Hematopoietic multipotent progenitor cell treated with erythropoietin and hydrocortisone succinate and interleukin-3 and kit ligand, for 8 days (in vitro differentiated cells): ENCODE data around the gene ZNF827.

Experiments used
- DNase-seq: peaks from one replicate; pipeline ENCODE4 v3.0.0-alpha.2; 2015

Gene ZNF827

GRCh38 chr4:145885666-145886065 lies 53.0 kb downstream of the ZNF827 start:
- no peak for DNase-seq

DNA sequence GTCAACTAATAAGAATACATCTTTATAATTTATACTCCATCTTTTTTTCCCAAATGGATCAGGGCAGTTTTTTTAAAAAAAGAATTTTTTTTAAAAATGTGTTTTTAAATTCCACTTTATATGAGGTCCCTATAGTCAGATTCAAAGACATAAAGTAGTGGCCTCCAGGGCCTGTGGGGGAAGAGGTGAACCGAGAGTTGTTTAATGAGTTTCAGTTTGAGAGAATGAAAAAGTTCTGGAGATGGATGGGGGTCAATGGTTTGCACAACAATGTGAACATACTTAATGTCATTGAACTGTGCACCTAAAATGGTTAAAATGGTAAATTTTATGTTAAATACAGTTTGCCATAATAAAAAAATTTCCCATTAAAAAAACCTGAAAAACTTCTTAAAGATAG lies 53.8 kb downstream of the ZNF827 start:
- DNase-seq: no peak

- no peak for DNase-seq
Measured at GRCh38 chr4:145883101-145883694, 55.4 kb downstream of the ZNF827 start.

- no peak for DNase-seq
Measured at GRCh38 chr4:145882604-145883003, 56.0 kb downstream of the ZNF827 start.

- DNase-seq: no peak
Measured at GRCh38 chr4:145881989-145882388, 56.6 kb downstream of the ZNF827 start.

DNA sequence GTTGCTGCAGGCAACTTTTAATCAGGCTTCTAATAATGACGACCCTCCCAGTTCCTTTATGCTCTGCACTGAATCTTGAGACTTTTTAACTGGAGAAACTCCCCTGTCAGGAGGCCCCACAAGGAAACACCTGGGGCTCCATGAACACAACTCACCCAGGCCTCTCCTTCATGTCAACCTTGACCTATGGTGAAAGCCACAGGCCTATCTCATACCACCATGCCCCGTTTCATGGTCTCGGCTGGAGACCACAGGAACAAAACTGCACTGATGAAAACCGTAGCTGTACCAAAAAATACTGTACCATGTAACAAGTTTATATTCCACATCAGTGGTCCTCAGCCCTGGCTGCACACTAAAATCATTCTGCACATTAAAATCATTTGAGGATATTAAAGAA lies 57.0 kb downstream of the ZNF827 start:
- DNase-seq: peak; percentile 12

DNA sequence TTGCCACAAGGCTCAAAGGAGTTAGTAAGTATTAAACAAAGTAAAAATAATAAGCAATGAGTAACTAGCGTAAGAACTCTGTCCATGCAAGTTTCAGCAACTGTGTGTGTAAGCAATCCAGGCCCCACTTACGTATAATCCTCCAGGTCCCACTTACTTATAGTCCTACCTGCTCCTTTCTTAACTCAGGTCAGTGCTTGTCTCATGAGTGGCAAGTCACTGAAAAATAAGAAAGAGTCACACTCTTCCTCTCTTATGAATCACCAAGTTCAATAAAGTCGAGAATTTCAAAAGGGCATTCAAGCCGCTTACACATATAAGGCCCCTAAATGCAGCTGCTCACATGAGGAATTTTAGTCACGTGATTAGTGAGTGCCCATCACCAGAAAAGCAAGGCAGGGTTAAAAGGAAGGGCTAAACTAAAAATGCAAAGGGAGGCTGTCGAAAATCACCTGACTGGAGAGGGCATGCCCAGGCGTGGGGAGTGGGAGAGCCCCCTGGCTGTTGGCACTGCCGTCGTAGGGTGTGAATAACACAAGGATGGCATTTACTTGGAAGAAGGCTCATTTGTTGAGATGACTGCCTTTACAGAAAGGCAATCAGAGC lies 58.2 kb downstream of the ZNF827 start:
- no peak for DNase-seq

- no peak for DNase-seq
Measured at GRCh38 chr4:145879598-145879997, 59.0 kb downstream of the ZNF827 start.

DNA sequence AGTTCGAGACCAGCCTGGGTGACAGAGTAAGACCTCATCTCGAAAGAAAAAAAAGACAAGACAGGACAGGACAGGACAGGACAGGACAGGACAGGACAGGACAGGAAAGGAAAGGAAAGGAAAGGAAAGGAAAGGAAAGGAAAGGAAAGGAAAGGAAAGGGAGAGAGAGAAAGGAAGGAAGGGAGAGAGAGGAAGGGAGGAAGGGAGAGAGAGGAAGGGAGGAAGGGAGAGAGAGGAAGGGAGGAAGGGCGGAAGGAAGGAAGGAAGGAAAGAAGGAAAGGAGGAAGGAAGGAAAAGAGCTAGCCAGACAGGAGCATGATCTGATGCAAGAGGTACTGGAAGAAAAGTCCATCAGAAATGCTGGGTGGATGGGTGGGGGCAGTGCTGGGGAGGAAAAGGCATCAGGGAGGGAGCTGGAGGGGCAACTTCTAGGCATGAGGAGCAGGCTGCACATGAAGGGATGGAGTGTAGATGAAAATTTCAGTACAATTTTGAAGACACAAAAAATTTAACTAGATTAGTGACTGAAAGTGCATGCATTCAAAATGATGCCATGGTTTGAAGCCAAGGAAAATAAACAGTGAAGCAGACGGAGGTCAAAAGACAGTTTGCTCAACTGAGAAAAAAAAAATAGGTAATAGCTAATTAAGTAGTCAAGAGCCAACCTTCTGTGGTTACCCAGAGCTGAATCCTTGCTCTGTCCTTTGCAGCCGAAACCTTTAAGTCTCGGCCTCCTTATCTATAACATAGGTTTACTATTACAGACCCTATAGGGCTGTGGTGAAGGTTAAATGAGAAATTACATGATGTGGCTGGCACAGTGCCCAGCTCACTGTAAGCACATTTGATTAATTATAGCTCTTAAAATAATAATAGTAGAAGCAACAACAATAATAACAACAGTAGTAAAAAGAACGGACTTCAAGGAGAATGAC lies 59.9 kb downstream of the ZNF827 start:
- DNase-seq: peak; percentile 23

- no peak for DNase-seq
Measured at GRCh38 chr4:145876531-145877180, 62.0 kb downstream of the ZNF827 start.

DNA sequence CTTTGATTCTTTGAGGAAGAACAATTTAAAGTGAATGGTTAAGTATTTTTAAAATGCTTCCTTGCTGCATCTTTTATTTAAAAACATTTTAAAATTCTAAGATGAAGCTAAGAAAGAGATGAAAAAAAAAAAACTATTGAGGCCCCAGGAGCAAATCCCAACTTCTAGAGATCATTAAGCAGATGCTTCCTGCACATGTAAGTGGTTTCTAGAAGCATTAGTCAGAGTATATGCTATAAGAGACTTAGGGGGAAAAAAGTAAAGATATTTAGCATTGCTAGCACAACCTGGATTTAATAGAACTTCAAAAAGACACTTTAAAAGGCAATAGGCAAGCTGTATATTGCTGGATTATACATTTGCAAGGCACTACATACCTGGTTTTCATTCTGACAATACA lies 64.7 kb downstream of the ZNF827 start:
- DNase-seq: no peak

GRCh38 chr4:145871209-145871608 lies 67.4 kb downstream of the ZNF827 start:
- DNase-seq: no peak

DNA sequence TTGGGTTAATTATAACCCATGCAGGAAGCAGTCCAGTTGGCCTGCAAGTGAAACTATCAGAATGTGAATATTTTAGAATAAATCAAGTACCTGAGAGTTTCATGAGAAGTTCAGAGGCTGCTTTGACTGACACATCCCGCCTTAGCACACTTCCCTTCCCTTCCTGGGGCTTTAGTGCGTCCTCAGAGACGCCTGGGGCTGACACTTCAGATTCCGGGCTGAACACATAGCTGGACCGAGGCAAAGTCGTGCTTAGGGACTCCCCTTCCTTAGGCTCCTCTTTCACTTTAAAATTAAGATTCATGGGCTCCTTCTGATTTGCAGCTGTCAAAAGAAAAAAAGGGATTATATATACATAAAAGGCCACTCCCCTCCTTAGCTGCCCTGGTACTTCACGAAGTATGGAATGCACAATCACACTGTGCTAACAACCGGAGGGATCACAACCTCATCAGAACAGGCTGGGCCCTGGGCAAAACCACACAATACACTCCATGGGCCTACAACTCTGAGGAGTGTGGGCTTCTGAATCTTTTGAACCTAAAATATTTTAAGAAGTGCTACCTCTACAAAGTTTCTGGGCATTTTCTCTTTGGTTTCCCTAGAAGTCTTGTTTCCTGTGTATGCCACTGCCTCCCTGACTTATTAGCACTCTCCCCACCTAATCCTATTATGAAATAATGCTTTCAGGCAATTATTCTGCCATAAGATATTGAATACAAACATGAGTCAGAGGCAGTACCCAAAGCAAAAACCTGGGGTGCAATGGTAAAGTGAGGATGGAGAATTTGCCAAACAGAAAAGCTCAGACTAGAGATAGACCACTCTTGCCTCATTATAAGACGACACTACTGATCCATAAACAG lies 68.2 kb downstream of the ZNF827 start:
- no peak for DNase-seq

GRCh38 chr4:145868637-145869409 lies 69.8 kb downstream of the ZNF827 start:
- DNase-seq: no peak

DNA sequence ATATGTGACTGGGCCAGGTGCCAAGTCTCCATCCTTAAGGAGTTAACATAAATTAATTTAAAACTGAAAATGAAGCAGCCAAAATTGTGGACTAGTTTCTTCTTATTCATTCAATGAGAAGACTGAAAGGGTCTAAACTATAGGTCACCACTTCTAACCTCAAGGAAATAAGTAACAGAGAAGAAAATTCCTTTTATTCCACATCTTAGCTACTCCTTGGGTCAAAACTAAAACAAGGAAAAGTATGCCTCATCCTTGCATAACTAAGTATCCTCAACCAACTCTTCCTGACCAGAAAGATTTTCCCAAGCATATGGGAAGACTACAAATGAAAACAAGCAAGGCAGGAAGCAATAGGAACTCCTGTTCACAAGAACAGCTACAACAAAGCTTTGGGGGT lies 71.2 kb downstream of the ZNF827 start:
- DNase-seq: no peak

DNA sequence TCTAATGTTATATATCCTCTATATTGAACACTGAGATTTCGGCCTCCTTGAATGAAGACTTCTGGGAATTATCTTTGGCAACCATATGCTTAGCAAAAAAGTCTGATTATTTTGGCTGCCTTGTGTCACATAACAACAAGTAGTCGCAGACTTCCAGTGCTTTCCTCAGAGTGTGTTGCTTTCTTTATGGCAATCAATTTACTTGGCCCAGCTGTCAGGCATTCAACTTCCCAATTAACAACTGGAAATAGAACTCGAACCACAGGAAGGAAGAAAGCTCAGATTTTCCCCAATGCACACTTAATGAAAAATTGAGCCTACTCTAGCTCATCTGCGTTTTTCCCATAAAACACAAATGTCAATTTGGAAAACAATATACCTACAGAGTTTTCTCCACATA lies 71.6 kb downstream of the ZNF827 start:
- DNase-seq: no peak

DNA sequence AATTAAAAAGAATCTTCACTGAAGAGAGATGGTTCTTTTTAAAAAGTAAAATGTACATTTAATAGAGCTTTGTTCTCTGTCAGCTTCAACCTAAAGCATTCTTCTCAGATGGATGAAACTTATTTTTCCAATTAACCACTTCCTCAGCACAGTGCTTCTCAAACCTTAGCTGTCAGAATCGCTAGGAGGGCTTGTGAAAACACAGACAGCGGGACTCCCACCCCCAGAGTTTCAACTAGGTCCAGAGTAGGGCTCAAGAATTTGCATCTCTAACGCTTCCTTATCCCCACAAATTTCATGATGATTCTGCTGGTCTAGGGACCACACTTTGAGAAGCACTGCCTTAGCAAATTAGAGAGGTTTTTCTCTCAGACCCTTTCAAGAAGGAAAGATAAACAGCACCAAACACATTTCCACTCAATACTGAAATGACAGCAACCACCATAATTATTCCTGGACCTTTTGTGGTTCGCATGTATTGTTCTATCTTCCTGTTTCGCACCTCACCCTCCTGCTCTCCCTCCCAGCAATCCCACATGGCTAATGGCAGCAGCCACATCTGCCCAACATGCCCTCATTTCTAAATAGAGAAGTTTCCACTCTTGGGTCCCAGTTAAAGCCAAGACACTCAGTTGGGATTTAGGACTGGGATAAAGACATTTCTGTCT lies 73.2 kb downstream of the ZNF827 start:
- no peak for DNase-seq

GRCh38 chr4:145863191-145863590 lies 75.4 kb downstream of the ZNF827 start:
- no peak for DNase-seq

GRCh38 chr4:145861336-145862318 lies 77.0 kb downstream of the ZNF827 start:
- no peak for DNase-seq

DNA sequence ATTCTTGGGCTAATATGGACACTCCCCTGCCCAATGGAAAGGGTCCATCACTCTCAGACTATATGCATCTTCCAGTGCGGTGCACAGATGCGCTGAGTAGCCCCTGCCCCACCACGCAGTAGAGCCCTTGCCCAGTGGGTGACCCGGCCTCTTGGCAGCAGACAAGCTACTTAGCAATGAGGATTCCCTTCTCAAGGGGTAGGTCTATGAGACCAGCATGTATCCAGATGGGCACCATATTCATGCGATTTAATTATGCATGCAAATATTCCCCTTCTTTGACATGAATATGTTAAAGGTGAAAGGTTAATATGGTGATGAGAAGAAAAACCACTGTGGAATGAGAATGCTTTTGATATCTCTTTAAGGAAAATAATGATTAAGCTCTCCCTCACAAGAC lies 77.7 kb downstream of the ZNF827 start:
- DNase-seq: no peak
